Ovary (tissue), 3 donors: Measurements from ENCODE around the gene ENOX1.

Experiments
- EP300 ChIP-seq: sonication (generic); formaldehyde crosslinking; IDR thresholded peaks from one replicate; pipeline ENCODE4 v1.6.1; 2017; ENCODE audit warnings: antibody characterized with exemption
- POLR2A ChIP-seq: fragments of 450-650 bp; IDR thresholded peaks from one replicate; pipeline ENCODE4 v1.6.1; 2017; ENCODE audit warnings: antibody characterized with exemption, mild to moderate bottlenecking, moderate library complexity
- TF ChIP-seq, protein P1 (sequence below), 3 donors: fragments of 450-650 bp in 2 of 3; fragments of 200-600 bp in 1 of 3; IDR thresholded peaks; one replicate each; pipeline versions ENCODE4 v1.5.1 to v1.8.0; 2016 to 2022; ENCODE audit warnings: antibody characterized with exemption in 3 of 3, mild to moderate bottlenecking in 1 of 3
- donor health status: DM: no; HTN: no; CAD: no.

DNA sequence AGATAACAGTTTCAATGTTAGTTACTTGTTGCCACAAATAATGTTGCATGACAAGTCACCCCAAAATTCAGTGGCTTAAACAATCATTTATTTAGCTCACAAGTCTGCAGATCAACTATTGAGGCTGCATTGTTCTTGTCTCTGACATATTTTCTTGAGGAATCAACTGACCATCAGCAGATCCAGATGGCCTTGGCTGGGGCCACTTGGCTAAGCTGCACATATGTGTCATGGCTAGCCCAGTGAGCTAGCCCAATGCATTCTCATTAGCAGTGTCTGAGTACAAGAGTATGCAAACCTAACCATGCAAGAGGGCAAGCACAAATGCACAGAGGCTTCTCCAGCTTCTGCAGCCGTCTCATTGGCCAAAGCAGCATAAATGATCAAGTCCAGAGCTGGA lies 583.0 kb downstream of the ENOX1 start:
- TF ChIP-seq, protein P1, sequence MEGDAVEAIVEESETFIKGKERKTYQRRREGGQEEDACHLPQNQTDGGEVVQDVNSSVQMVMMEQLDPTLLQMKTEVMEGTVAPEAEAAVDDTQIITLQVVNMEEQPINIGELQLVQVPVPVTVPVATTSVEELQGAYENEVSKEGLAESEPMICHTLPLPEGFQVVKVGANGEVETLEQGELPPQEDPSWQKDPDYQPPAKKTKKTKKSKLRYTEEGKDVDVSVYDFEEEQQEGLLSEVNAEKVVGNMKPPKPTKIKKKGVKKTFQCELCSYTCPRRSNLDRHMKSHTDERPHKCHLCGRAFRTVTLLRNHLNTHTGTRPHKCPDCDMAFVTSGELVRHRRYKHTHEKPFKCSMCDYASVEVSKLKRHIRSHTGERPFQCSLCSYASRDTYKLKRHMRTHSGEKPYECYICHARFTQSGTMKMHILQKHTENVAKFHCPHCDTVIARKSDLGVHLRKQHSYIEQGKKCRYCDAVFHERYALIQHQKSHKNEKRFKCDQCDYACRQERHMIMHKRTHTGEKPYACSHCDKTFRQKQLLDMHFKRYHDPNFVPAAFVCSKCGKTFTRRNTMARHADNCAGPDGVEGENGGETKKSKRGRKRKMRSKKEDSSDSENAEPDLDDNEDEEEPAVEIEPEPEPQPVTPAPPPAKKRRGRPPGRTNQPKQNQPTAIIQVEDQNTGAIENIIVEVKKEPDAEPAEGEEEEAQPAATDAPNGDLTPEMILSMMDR (IDR thresholded peaks at IDR 0.05), result no peak
- TF ChIP-seq POLR2A, result no peak
- no peak for TF ChIP-seq EP300
